IMR-90 (cell line): ENCODE data around the gene MBNL3. TPM values are rescaled to one million over a fixed set of nuclear protein-coding genes. Genes with fewer than 3 reads are reported as not detected.

Experiments
- ATAC-seq: fragments of 200-7000 bp; cut with Tn5 transposase; 2 replicates; pipeline ENCODE4 v1.9.1; 2020; ENCODE audit warnings: low read depth, mild to moderate bottlenecking, moderate library complexity
- BruUV-seq: library from RNA; stranded (reverse); fragments of 400-500 nt; replicated peaks from 2 replicates; lab custom pipeline; 2021; lab: Mats Ljungman, UMichigan
- CTCF ChIA-PET: fragments of 300-600 bp; formaldehyde crosslinking; extraction: SDS; loops from one replicate; lab custom pipeline; 2021; ENCODE audit warnings: antibody characterized with exemption; lab: Yijun Ruan, JAX
- POLR2A ChIA-PET: fragments of 300-600 bp; sonication (Branson Sonifier 250); formaldehyde crosslinking; loops from one replicate; lab custom pipeline; 2022; ENCODE audit warnings: antibody characterized with exemption; ENCODE audit not compliant: unreplicated experiment; lab: Charles Lee
- DNase-seq: peaks from one replicate; pipeline ENCODE4 v3.0.0; 2013
- H2AFZ ChIP-seq: replicated peaks from 2 replicates; pipeline ENCODE3; 2013; ENCODE audit warnings: low read length, mild to moderate bottlenecking; ENCODE audit not compliant: poor library complexity
- H2AK5ac ChIP-seq: 2 replicates; pipeline ENCODE4 v1.6.1; 2013; ENCODE audit warnings: low read depth, low read length, inconsistent platforms
- H2AK9ac ChIP-seq: replicated peaks from 2 replicates; pipeline ENCODE3; 2013; ENCODE audit warnings: mild to moderate bottlenecking, low read depth, low read length, moderate library complexity; ENCODE audit not compliant: poor library complexity
- H2BK120ac ChIP-seq: 2 replicates; pipeline ENCODE4 v1.6.1; 2013; ENCODE audit warnings: low read depth, low read length, inconsistent platforms
- H2BK15ac ChIP-seq: 3 replicates; pipeline ENCODE4 v1.6.1; 2013; ENCODE audit warnings: low read depth, low read length, inconsistent platforms
- H2BK20ac ChIP-seq: 2 replicates; pipeline ENCODE4 v1.6.1; 2013; ENCODE audit warnings: low read depth, mild to moderate bottlenecking, inconsistent platforms, low read length, moderate library complexity
- H2BK5ac ChIP-seq: 2 replicates; pipeline ENCODE4 v1.6.1; 2013; ENCODE audit warnings: mild to moderate bottlenecking, low read depth, low read length, inconsistent platforms; ENCODE audit not compliant: poor library complexity, severe bottlenecking
- H3K14ac ChIP-seq: replicated peaks from 2 replicates; pipeline ENCODE4 v1.6.1; 2013; ENCODE audit warnings: low read depth, low read length, inconsistent platforms
- H3K18ac ChIP-seq: 2 replicates; pipeline ENCODE4 v1.6.1; 2013; ENCODE audit warnings: low read depth, low read length, control low read depth
- H3K23ac ChIP-seq: 2 replicates; pipeline ENCODE4 v1.6.1; 2013; ENCODE audit warnings: low read depth, low read length, inconsistent platforms
- H3K27ac ChIP-seq: 2 replicates; pipeline ENCODE4 v1.5.1; 2013; ENCODE audit warnings: mild to moderate bottlenecking, control low read depth, low read length; ENCODE audit not compliant: insufficient read depth
- H3K27me3 ChIP-seq: 2 replicates; pipeline ENCODE4 v1.6.1; 2013; ENCODE audit warnings: low read length; ENCODE audit not compliant: control insufficient read depth, insufficient read depth
- H3K36me3 ChIP-seq: 2 replicates; pipeline ENCODE4 v1.6.1; 2013; ENCODE audit warnings: low read length, mixed read lengths; ENCODE audit not compliant: control insufficient read depth, insufficient read depth
- H3K4ac ChIP-seq: 2 replicates; pipeline ENCODE4 v1.6.1; 2013; ENCODE audit warnings: low read depth, low read length, inconsistent platforms
- H3K4me1 ChIP-seq: 2 replicates; pipeline ENCODE4 v1.6.1; 2013; ENCODE audit warnings: low read length, mixed read lengths; ENCODE audit not compliant: control insufficient read depth, insufficient read depth
- H3K4me2 ChIP-seq: 2 replicates; pipeline ENCODE4 v1.6.1; 2013; ENCODE audit warnings: low read depth, mild to moderate bottlenecking, control low read depth, low read length, moderate library complexity
- H3K4me3 ChIP-seq: 2 replicates; pipeline ENCODE4 v1.5.1; 2013; ENCODE audit warnings: low read depth, mild to moderate bottlenecking, control low read depth, low read length, moderate library complexity; ENCODE audit not compliant: insufficient read depth
- H3K56ac ChIP-seq: 2 replicates; pipeline ENCODE4 v1.6.1; 2013; ENCODE audit warnings: low read length, inconsistent platforms; ENCODE audit not compliant: insufficient read depth; ENCODE audit errors: extremely low read depth
- H3K79me1 ChIP-seq, 2 experiments: 2 replicates each; pipeline ENCODE4 v1.6.1; 2013; ENCODE audit warnings: low read length in 2 of 2, inconsistent platforms in 1 of 2, low read depth in 1 of 2
- H3K9ac ChIP-seq: 2 replicates; pipeline ENCODE4 v1.6.1; 2013; ENCODE audit warnings: low read depth, low read length, control low read depth
- H3K9me1 ChIP-seq: 2 replicates; pipeline ENCODE4 v1.6.1; 2013; ENCODE audit warnings: low read length, inconsistent platforms; ENCODE audit not compliant: insufficient read depth
- H3K9me3 ChIP-seq: 2 replicates; pipeline ENCODE4 v1.6.1; 2013; ENCODE audit warnings: low read length; ENCODE audit not compliant: control insufficient read depth, insufficient read depth
- H4K20me1 ChIP-seq: 2 replicates; pipeline ENCODE4 v1.6.1; 2013; ENCODE audit warnings: low read length, inconsistent platforms; ENCODE audit not compliant: insufficient read depth
- H4K5ac ChIP-seq: 2 replicates; pipeline ENCODE4 v1.6.1; 2013; ENCODE audit warnings: mild to moderate bottlenecking, low read depth, low read length, control low read depth
- H4K8ac ChIP-seq, 2 experiments: 2 replicates each; pipeline ENCODE4 v1.6.1; 2013; ENCODE audit warnings: low read depth in 2 of 2, low read length in 2 of 2, control low read depth in 1 of 2, inconsistent platforms in 1 of 2
- H4K91ac ChIP-seq: 2 replicates; pipeline ENCODE4 v1.6.1; 2013; ENCODE audit warnings: low read depth, low read length, inconsistent platforms; ENCODE audit not compliant: insufficient read depth
- CEBPB ChIP-seq: IDR thresholded peaks from 2 replicates; pipeline ENCODE4 v1.6.1; 2012; ENCODE audit warnings: low read depth, low read length, improper control_type of control experiment
- CHD1 ChIP-seq: IDR thresholded peaks from 2 replicates; pipeline ENCODE4 v1.6.1; 2012; ENCODE audit warnings: low read depth, low read length, improper control_type of control experiment
- CTCF ChIP-seq: conservative IDR thresholded peaks from 2 replicates; pipeline ENCODE4 v1.5.1; 2012; ENCODE audit warnings: mild to moderate bottlenecking, low read depth, low read length, improper control_type of control experiment
- MAFK ChIP-seq: IDR thresholded peaks from 2 replicates; pipeline ENCODE4 v1.6.1; 2012; ENCODE audit warnings: low read depth, low read length, improper control_type of control experiment
- MAZ ChIP-seq: IDR thresholded peaks from 2 replicates; pipeline ENCODE4 v1.6.1; 2012; ENCODE audit warnings: low read depth, mild to moderate bottlenecking, low read length, improper control_type of control experiment, moderate library complexity, borderline replicate concordance
- NFE2L2 ChIP-seq: fragments of 150-350 bp; IDR thresholded peaks from 2 replicates; pipeline ENCODE4 v1.6.1; 2016; ENCODE audit warnings: low read depth, mild to moderate bottlenecking, low read length
- POLR2A ChIP-seq: IDR thresholded peaks from 2 replicates; pipeline ENCODE4 v1.6.1; 2012; ENCODE audit warnings: mild to moderate bottlenecking, low read depth, low read length
- RAD21 ChIP-seq: IDR thresholded peaks from 2 replicates; pipeline ENCODE4 v1.6.1; 2012; ENCODE audit warnings: low read length, improper control_type of control experiment
- SMC3 ChIP-seq: fragments of 150-350 bp; IDR thresholded peaks from 2 replicates; pipeline ENCODE4 v1.6.1; 2016; ENCODE audit warnings: low read depth, mild to moderate bottlenecking, antibody characterized with exemption, low read length, moderate library complexity
- WGBS, 2 experiments: methylation state at CpG; one replicate each; pipeline versions ENCODE4 v1.1.5 to v1.1.7; 2013; ENCODE audit warnings: missing lambda C conversion rate in 2 of 2; ENCODE audit not compliant: insufficient read length in 1 of 2; ENCODE audit errors: extremely low coverage in 2 of 2; 5-methylcytosine and 5-hydroxymethylcytosine counted together
- dilution Hi-C: fragments of 300-500 bp; cut with HindIII; formaldehyde crosslinking; loops from one replicate; pipeline ENCODE4 v1.14.3; 2018; ENCODE audit warnings: low sequenced_read_pairs; ENCODE audit not compliant: unreplicated experiment
- in situ Hi-C: fragments of 300-500 bp; cut with MboI; formaldehyde crosslinking; loops from 3 replicates; pipeline ENCODE4 v1.14.3; 2019; ENCODE audit warnings: low sequenced_read_pairs, inconsistent platforms, mixed read lengths
- intact Hi-C: fragments of 100-400 bp; cut with micrococcal nuclease; formaldehyde crosslinking; loops from 2 replicates; pipeline ENCODE4 v1.10.0; 2022
- polyA plus RNA-seq, 3 experiments: library from polyadenylated mRNA; depleted of rRNA; stranded (reverse); fragments of >200 nt; gene quantifications; 2 replicates each; pipeline ENCODE4 v1.2.3, GENCODE V29; 2012; ENCODE audit warnings: low replicate concordance in 1 of 3
- total RNA-seq: library from RNA; depleted of rRNA; stranded (reverse); fragments of >200 nt; gene quantifications from 2 replicates; pipeline ENCODE4 v1.2.3, GENCODE V29; 2012

Gene MBNL3
- total and polyA plus RNA-seq, 2 of the 4 experiments (the other 2 are of a cell fraction): 0.32 to 1.1 TPM

- Histone ChIP-seq H2AFZ (no peak overlapping the region), H4K91ac (no peak overlapping the region), H3K14ac (no peak overlapping the region), H3K4me3 (no peak overlapping the region), H3K56ac (no peak overlapping the region), H2AK5ac (no peak overlapping the region), H3K27ac (no peak overlapping the region), H3K23ac (no peak overlapping the region), H2BK5ac (no peak overlapping the region), H3K18ac (no peak overlapping the region), H3K36me3 (no peaks in the 10 kb centered on the region), H3K4me1 (no peaks in the 10 kb centered on the region), H2BK20ac (no peak overlapping the region), H2BK120ac (no peak overlapping the region), H4K5ac (no peak overlapping the region), H4K20me1 (no peaks in the 10 kb centered on the region), H2BK15ac (no peak overlapping the region), H2AK9ac (no peak overlapping the region), H3K4me2 (no peak overlapping the region), H3K9me3 (no peaks in the 10 kb centered on the region), H3K79me1 (no peaks in the 10 kb centered on the region), H3K27me3 (0 out of 2 replicates have a peak, but pooled peaks cover 4% of the 10 kb centered on the region), H3K4ac (no peak overlapping the region), H4K8ac (no peak overlapping the region), H3K9ac (no peak overlapping the region), H3K9me1 (no peaks in the 10 kb centered on the region)
- ATAC-seq (no peak), DNase-seq (no peak)
- ChIA-PET POLR2A (no interaction called here), CTCF (no interaction called here)
- in situ Hi-C loops (no loop called here), dilution Hi-C loops (no loop called here), intact Hi-C loops (no loop called here)
- TF ChIP-seq CTCF: no peak
- no peak for TF ChIP-seq MAZ
- TF ChIP-seq NFE2L2: no peak
- no peak for TF ChIP-seq SMC3
- TF ChIP-seq CHD1: no peak
- no peak for TF ChIP-seq RAD21
- TF ChIP-seq CEBPB: no peak
- no peak for TF ChIP-seq MAFK
- no peak for TF ChIP-seq POLR2A
- WGBS, 2 experiments: 88% methylated on average over 1 of the region's 2 CpGs; no CpG with 5 or more reads in 1 of the 2 experiments
- no TSS peak for BruUV-seq
Observed at GRCh38 chrX:132395645-132396044, 93.2 kb downstream of the MBNL3 start.
